ENCODE data around the gene MREG. TPM values are rescaled to one million over a fixed set of nuclear protein-coding genes. Genes with fewer than 3 reads are reported as not detected.
"Not testable (repeated sequence)": the region's sequence is repeated elsewhere in the genome, so short reads cannot be mapped to it uniquely, and the experiment has no call there.

The MREG gene
- total and polyA plus RNA-seq, 9 of the 15 experiments (the other 6 are each of a cell fraction or from before 2014, with no cell fraction given), result 0.77 to 3.8 (median 2.3) TPM

DNA sequence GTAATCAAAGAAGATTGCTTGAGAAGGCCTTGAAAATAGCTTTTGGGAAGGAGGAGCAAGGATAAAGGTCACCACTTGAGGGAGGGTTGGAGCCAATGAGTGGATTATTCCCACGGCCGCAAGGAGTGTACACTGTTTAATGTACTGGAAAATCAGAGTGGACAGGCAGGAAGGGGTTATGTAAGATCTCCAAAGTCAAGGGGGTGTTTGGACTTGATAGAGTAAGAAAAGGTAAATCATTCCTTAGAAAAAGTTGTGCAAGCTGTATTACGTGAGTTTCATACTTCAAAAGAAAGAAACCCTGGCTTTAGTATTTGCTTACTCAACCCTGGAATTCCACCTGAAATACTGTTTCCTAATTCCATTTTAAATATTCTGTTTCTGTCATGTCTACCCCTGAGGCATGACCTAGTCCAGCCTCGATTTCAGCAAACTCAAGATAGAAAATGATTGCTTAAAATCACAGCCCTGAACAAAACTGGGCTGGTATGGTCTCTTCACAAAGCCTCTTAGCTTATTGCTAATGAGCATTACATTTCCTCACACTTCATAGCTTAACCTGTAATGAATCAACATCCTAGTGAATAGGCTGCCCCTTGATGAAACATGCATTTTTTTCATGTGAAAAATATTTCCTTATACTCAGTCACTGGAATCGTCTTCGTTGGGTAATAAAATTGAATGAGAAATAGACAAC lies 1.1 kb downstream of the MREG start:
- Histone ChIP-seq H3K4me3 (peak overlapping the region; percentile 63), H3K27me3 (ENCODE audit: control insufficient read depth in 2 of 2, insufficient read depth in 2 of 2, low read length in 2 of 2) (no peaks in the 10 kb centered on the region), H3K9me3 (replicated peaks; ENCODE audit: control insufficient read depth, insufficient read depth, low read depth, low read length) (no peaks in the 10 kb centered on the region), H3K36me3 (ENCODE audit: control insufficient read depth, insufficient read depth, low read length) (no peaks in the 10 kb centered on the region), H3K4me1 (replicated peaks in 1 of 2; ENCODE audit: control insufficient read depth in 2 of 2, insufficient read depth in 2 of 2, low read length in 2 of 2) (peaks cover 0 to 10% of the 10 kb centered on the region in 2 experiments; a peak in 4 of 5 replicates), H3K79me2 (ENCODE audit: control insufficient read depth, insufficient read depth, low read length) (no peaks in the 10 kb centered on the region; the same call in 2 of the 3 replicates), H3K9ac (ENCODE audit: insufficient read depth in 1 of 2, low read depth in 2 of 2, low read length in 2 of 2) (peak overlapping the region in 1 of 2 experiments; percentile 67; a peak in 2 of 4 replicates), H3K4me2 (ENCODE audit: insufficient read depth, low read length) (peak overlapping the region; percentile 78), H3K27ac (ENCODE audit: extremely low read depth, low read depth, low read length) (no peak overlapping the region), H2AFZ (ENCODE audit: low read depth, low read length) (peak overlapping the region; percentile 89; the same call in 1 of the 2 replicates), H3K9me1 (ENCODE audit: control insufficient read depth, insufficient read depth, low read length) (no peaks in the 10 kb centered on the region), H4K20me1 (replicated peaks; ENCODE audit: control insufficient read depth, insufficient read depth, low read length) (no peaks in the 10 kb centered on the region)
- ChIA-PET POLR2A (interaction anchor here (1.2 to 1.8 kb wide), 2 partner anchors 8 to 11 kb away, joined by 3 to 9 read pairs; no protein-coding TSS in a partner anchor), CTCF (ENCODE audit: low intra/inter-chr PET ratio) (no interaction called here)
- FAIRE-seq (no peak), DNase-seq (ENCODE audit: extremely low read depth in 1 of 4, low spot score in 3 of 4) (peak in 1 of 4 experiments; percentile 17), ATAC-seq (peak; percentile 39)
- TF ChIP-seq TAF1 (IDR thresholded peaks at IDR 0.05; ENCODE audit: control insufficient read depth, extremely low read depth, insufficient read depth, low read length, severe bottlenecking), result no peak
- TF ChIP-seq HDGF (IDR thresholded peaks at IDR 0.05), result no peak
- TF ChIP-seq, protein P1, sequence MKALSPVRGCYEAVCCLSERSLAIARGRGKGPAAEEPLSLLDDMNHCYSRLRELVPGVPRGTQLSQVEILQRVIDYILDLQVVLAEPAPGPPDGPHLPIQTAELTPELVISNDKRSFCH (CRISPR knock-in tag; IDR thresholded peaks at IDR 0.05), result no peak
- TF ChIP-seq, protein P1 (tag; IDR thresholded peaks at IDR 0.05), result 0 out of 2 replicates have a peak, but pooled peaks have one; percentile 45
- TF ChIP-seq, protein P2, sequence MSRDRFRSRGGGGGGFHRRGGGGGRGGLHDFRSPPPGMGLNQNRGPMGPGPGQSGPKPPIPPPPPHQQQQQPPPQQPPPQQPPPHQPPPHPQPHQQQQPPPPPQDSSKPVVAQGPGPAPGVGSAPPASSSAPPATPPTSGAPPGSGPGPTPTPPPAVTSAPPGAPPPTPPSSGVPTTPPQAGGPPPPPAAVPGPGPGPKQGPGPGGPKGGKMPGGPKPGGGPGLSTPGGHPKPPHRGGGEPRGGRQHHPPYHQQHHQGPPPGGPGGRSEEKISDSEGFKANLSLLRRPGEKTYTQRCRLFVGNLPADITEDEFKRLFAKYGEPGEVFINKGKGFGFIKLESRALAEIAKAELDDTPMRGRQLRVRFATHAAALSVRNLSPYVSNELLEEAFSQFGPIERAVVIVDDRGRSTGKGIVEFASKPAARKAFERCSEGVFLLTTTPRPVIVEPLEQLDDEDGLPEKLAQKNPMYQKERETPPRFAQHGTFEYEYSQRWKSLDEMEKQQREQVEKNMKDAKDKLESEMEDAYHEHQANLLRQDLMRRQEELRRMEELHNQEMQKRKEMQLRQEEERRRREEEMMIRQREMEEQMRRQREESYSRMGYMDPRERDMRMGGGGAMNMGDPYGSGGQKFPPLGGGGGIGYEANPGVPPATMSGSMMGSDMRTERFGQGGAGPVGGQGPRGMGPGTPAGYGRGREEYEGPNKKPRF (IDR thresholded peaks at IDR 0.05; ENCODE audit: low read depth, low read length), result no peak
- 0 out of 2 replicates have a peak, but pooled peaks have one; percentile 13 for TF ChIP-seq CEBPB (tag; IDR thresholded peaks at IDR 0.05)
- no peak for TF ChIP-seq NR2C1 (IDR thresholded peaks at IDR 0.05)
- peak; percentile 36; the same call in 1 of the 2 replicates for TF ChIP-seq NR2C1 (tag; IDR thresholded peaks at IDR 0.05)
- TF ChIP-seq PHB (CRISPR knock-in tag; IDR thresholded peaks at IDR 0.05), result no peak
- in situ Hi-C loops (cut with MboI) (no loop called here), intact Hi-C loops (cut with micrococcal nuclease) (loop anchor here (5.0 kb wide), 1 partner anchor 45 kb away; no protein-coding TSS in a partner anchor)
- BruUV-seq (replicated peaks), result TSS peak; percentile 74
- 18% methylated on average over 6 of the region's 6 CpGs for WGBS (ENCODE audit: insufficient coverage, low coverage, missing lambda C conversion rate)

DNA sequence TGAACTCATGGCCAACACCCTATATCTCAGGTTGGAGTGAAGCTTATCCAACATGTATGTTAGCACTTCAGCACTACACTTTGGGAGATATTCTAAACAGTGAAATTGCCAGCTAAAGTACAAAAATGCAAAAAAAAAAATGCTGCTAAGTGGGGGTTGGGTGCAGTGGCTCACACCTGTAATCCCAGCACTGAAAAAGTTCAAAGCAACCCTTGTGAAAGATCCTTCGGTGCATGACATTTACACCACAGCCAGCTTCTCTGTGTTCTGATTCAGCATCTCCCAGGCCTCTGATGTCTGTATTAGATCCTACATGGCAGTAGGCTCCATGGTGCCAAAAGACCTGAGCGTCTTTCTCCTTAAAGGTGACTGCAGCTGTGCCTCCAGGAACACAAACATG lies 4.1 kb downstream of the MREG start:
- in situ Hi-C loops (cut with MboI); H3K79me2 ChIP-seq (ENCODE audit: control insufficient read depth, insufficient read depth, low read length); BruUV-seq (replicated peaks); H3K9me1 ChIP-seq (ENCODE audit: control insufficient read depth, insufficient read depth, low read length); intact Hi-C loops (cut with micrococcal nuclease); H3K9ac ChIP-seq (ENCODE audit: insufficient read depth in 1 of 2, low read depth in 2 of 2, low read length in 2 of 2); H3K27ac ChIP-seq (ENCODE audit: extremely low read depth, low read depth, low read length); POLR2A ChIA-PET; H3K4me3 ChIP-seq; FAIRE-seq; H2AFZ ChIP-seq (ENCODE audit: low read depth, low read length); CTCF ChIA-PET (ENCODE audit: low intra/inter-chr PET ratio); H3K36me3 ChIP-seq (ENCODE audit: control insufficient read depth, insufficient read depth, low read length); H3K4me2 ChIP-seq (ENCODE audit: insufficient read depth, low read length); ATAC-seq; H4K20me1 ChIP-seq (replicated peaks; ENCODE audit: control insufficient read depth, insufficient read depth, low read length); H3K27me3 ChIP-seq (ENCODE audit: control insufficient read depth in 2 of 2, insufficient read depth in 2 of 2, low read length in 2 of 2); DNase-seq (ENCODE audit: extremely low read depth in 1 of 4, low spot score in 3 of 4); H3K9me3 ChIP-seq (replicated peaks; ENCODE audit: control insufficient read depth, insufficient read depth, low read depth, low read length): not testable (repeated sequence)
- peaks cover 18 to 24% of the 10 kb centered on the region in 2 experiments for H3K4me1 ChIP-seq (replicated peaks in 1 of 2; ENCODE audit: control insufficient read depth in 2 of 2, insufficient read depth in 2 of 2, low read length in 2 of 2)
- 90% methylated on average over 2 of the region's 2 CpGs for WGBS (ENCODE audit: insufficient coverage, low coverage, missing lambda C conversion rate)

All from K562 (cell line).